ENCODE measurements around the gene ITM2A. TPM values are rescaled to one million over a fixed set of nuclear protein-coding genes. Genes with fewer than 3 reads are reported as not detected.

The ITM2A gene
- total RNA-seq, 1 donor from 2014 or later: not detected

- DNase-seq (ENCODE audit: low read depth): no peak
Observed at GRCh38 chrX:79325263-79325958, 41.7 kb downstream of the ITM2A start.

Other genes with a start within 250 kb of the ITM2A start
- not detected in 2 replicates for gene GPR174, start 222.6 kb downstream of the ITM2A start, total RNA-seq